ENCODE results near the gene NUP43. TPM values are rescaled to one million over a fixed set of nuclear protein-coding genes. Genes with fewer than 3 reads are reported as not detected.

Gene NUP43
- 1 to 10 TPM; 1.5 to 6.8 (median 2.9) TPM for polyA plus RNA-seq

- Mint-ChIP-seq H3K36me3 (peaks cover 0 to 8% (median 3%) of the 10 kb centered on the region in 3 donors), H3K4me1 (peaks cover 37 to 42% of the 10 kb centered on the region in 2 donors), H3K4me3 (peak within 1 kb of the TSS; percentile 94 to 98 (median 95)), H3K27me3 (ENCODE audit: low read depth in 3 of 3) (peaks cover 6 to 23% (median 12%) of the 10 kb centered on the region in 3 donors), H3K9me3 (no peaks in the 10 kb centered on the region), H3K27ac (peak within 1 kb of the TSS; percentile 87 to 94 (median 92))
- DNase-seq: peak; percentile 86 to 90 (median 88)
These were observed at the start of gene NUP43 for GRCh38 chr6:149746147-149746946. NUP43 (minus strand) TSS chr6:149746529; CDS start chr6:149746495, 34 bp downstream.

- peaks cover 0 to 13% (median 7%) of the 10 kb centered on the region in 3 donors for H3K36me3 Mint-ChIP-seq
- peaks cover 0 to 10% of the 10 kb centered on the region in 2 donors for H3K4me1 Mint-ChIP-seq
- DNase-seq: no peak
- peaks cover 0 to 4% (median 0%) of the 10 kb centered on the region in 3 donors for H3K27me3 Mint-ChIP-seq (ENCODE audit: low read depth in 3 of 3)
- no peak overlapping the region for H3K4me3 Mint-ChIP-seq
- H3K27ac Mint-ChIP-seq: no peak overlapping the region
- no peaks in the 10 kb centered on the region for H3K9me3 Mint-ChIP-seq
These were observed 37.2 kb upstream of the NUP43 start for GRCh38 chr6:149783551-149783950.

DNA sequence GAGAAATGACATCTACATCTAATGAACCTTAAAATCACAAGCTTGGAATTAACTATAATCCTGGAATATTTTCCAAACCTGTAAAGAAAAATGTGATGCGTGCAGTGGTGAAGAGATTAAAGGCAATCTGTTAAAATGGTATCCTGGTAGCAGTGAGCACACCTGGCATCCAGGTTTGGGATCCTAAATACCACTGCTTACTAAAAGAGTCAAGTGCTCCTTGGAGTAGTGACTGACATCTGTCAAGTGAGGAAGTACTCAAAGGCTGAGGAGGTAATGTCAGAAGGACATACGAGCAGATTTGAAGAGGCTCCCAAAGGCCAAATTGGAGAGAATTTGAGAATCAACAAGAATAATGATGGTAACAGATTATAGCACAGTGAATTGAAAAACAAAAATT, 36.0 kb upstream of the NUP43 start:
- H3K27me3 Mint-ChIP-seq (ENCODE audit: low read depth in 3 of 3): peaks cover 0 to 2% (median 0%) of the 10 kb centered on the region in 3 donors
- H3K36me3 Mint-ChIP-seq: peaks cover 0 to 8% (median 3%) of the 10 kb centered on the region in 3 donors
- no peak overlapping the region for H3K4me3 Mint-ChIP-seq
- no peaks in the 10 kb centered on the region for H3K9me3 Mint-ChIP-seq
- H3K27ac Mint-ChIP-seq: peak overlapping the region in 3 of 6 donors; percentile 13 to 23 (median 17)
- peaks cover 0 to 10% of the 10 kb centered on the region in 2 donors for H3K4me1 Mint-ChIP-seq
- no peak for DNase-seq

DNA sequence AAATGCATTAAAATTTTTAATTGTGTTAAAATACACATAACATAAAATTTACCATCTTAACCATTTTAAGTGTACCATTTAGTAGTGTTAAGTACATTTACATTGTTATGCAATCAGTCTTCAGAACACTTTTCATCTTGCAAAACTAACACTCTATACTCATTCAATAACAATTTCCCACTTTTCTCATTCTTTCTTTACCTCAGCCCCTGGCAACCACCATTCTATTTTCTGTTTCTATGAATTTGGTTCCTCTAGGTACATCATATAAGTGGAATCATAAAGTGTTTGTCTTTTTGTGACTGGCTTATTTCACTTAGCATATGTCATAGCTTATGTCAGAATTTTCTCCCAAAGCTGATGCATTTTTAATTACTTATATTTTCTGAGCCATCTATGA, 35.4 kb upstream of the NUP43 start:
- H3K27me3 Mint-ChIP-seq (ENCODE audit: low read depth in 3 of 3): peaks cover 0 to 2% (median 0%) of the 10 kb centered on the region in 3 donors
- peaks cover 0 to 10% of the 10 kb centered on the region in 2 donors for H3K4me1 Mint-ChIP-seq
- peaks cover 0 to 8% (median 3%) of the 10 kb centered on the region in 3 donors for H3K36me3 Mint-ChIP-seq
- H3K9me3 Mint-ChIP-seq: no peaks in the 10 kb centered on the region
- H3K4me3 Mint-ChIP-seq: no peak overlapping the region
- no peak for DNase-seq
- no peak overlapping the region for H3K27ac Mint-ChIP-seq

DNA sequence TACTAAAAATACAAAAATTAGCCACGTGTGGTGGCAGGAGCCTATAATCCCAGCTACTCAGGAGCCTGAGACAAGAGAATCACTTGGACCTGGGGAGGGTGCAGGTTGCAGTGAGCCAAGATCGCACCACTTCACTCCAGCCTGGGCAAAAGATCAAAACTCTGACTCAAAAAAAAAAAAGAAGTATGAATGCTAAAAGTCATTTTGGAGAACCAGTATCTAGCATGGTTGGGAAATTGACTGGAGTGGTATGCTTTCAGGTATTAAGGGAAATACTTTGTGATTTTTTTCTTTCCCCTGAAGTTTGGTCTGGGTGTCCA, 33.3 kb upstream of the NUP43 start:
- Mint-ChIP-seq H3K36me3 (peaks cover 0 to 15% (median 3%) of the 10 kb centered on the region in 3 donors), H3K4me1 (peaks cover 0 to 10% of the 10 kb centered on the region in 2 donors), H3K27ac (no peak overlapping the region), H3K27me3 (ENCODE audit: low read depth in 3 of 3) (peaks cover 0 to 2% (median 0%) of the 10 kb centered on the region in 3 donors), H3K9me3 (no peaks in the 10 kb centered on the region), H3K4me3 (no peak overlapping the region)
- DNase-seq: no peak

DNA sequence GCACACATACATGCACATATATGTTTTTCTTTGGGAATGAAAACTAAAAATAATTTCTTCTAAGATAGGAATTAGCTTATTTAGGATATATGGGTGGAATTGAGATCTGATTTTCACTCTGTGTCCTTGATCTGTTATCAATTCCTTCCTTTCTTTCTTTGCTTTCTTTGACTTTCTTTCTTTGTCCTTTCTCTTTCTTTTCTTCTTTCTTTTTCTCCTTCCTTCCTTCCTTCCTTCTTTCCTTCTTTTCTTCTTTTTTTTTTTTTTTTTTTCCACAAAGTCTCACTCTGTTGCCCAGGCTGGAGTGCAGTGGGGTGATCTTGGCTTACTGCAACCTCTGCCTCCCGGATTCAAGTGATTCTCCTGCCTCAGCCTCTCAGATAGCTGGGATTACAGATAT, 31.3 kb upstream of the NUP43 start:
- peaks cover 0 to 15% (median 7%) of the 10 kb centered on the region in 3 donors for H3K36me3 Mint-ChIP-seq
- no peak for DNase-seq
- no peak overlapping the region for H3K27ac Mint-ChIP-seq
- H3K9me3 Mint-ChIP-seq: no peaks in the 10 kb centered on the region
- no peak overlapping the region for H3K4me3 Mint-ChIP-seq
- peaks cover 0 to 9% of the 10 kb centered on the region in 2 donors for H3K4me1 Mint-ChIP-seq
- H3K27me3 Mint-ChIP-seq (ENCODE audit: low read depth in 3 of 3): peaks cover 0 to 2% (median 0%) of the 10 kb centered on the region in 3 donors

DNA sequence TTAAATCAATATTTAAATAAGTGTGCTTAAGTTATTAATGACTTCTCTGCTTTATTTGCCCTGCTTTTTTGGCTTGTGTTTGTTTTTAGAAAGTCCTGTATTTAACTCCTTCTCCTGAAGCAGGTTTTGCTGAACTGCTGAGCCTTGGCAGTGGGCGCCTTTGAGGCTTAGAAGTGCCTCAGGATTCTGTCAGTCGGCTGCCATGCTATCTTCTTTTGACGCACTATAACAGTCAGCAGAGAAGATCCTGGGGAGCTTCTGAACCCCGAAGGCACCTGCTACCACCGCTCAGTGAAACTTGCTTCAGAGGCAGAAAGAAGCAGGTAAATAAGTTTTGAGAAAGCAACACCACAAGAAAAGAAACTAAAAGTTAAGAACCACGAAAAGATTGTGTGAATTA, 25.6 kb upstream of the NUP43 start:
- no peaks in the 10 kb centered on the region for H3K27me3 Mint-ChIP-seq (ENCODE audit: low read depth in 3 of 3)
- H3K36me3 Mint-ChIP-seq: peaks cover 4 to 17% (median 4%) of the 10 kb centered on the region in 3 donors
- no peak for DNase-seq
- H3K9me3 Mint-ChIP-seq: no peaks in the 10 kb centered on the region
- H3K4me3 Mint-ChIP-seq: no peak overlapping the region
- peak overlapping the region in 1 of 6 donors; percentile 26 for H3K27ac Mint-ChIP-seq
- peaks cover 6 to 12% of the 10 kb centered on the region in 2 donors for H3K4me1 Mint-ChIP-seq

DNA sequence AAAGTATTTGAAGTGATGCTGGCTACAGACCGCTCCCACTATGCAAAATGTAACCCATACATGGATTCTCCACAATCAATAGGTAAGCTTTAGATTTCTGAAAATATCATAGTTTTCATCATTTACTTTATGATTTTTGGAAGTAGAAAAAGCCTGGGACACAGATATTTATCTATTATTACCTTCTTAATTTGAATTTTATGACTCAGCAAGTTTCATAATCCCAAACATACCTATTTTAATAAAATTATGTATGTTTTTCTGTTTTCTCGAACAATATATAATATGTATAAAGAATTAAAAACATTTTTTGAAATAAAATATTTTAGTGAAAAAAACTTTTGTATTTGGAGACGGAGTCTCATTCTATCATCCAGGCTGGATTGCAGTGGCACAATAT, 24.9 kb upstream of the NUP43 start:
- Mint-ChIP-seq H3K4me1 (peaks cover 6 to 12% of the 10 kb centered on the region in 2 donors), H3K36me3 (peaks cover 9 to 23% (median 10%) of the 10 kb centered on the region in 3 donors), H3K27ac (peak overlapping the region in 1 of 6 donors; percentile 41), H3K27me3 (ENCODE audit: low read depth in 3 of 3) (no peaks in the 10 kb centered on the region), H3K4me3 (no peak overlapping the region), H3K9me3 (no peaks in the 10 kb centered on the region)
- no peak for DNase-seq

GRCh38 chr6:149769676-149770075, 23.3 kb upstream of the NUP43 start:
- H3K4me3 Mint-ChIP-seq: no peak overlapping the region
- DNase-seq: no peak
- peak overlapping the region in 1 of 6 donors; percentile 64 for H3K27ac Mint-ChIP-seq
- H3K9me3 Mint-ChIP-seq: no peaks in the 10 kb centered on the region
- H3K4me1 Mint-ChIP-seq: peaks cover 6 to 12% of the 10 kb centered on the region in 2 donors
- H3K36me3 Mint-ChIP-seq: peaks cover 14 to 21% (median 14%) of the 10 kb centered on the region in 3 donors
- no peaks in the 10 kb centered on the region for H3K27me3 Mint-ChIP-seq (ENCODE audit: low read depth in 3 of 3)

GRCh38 chr6:149766156-149766769, 19.9 kb upstream of the NUP43 start:
- Mint-ChIP-seq H3K4me1 (peaks cover 6 to 33% of the 10 kb centered on the region in 2 donors), H3K36me3 (peaks cover 10 to 18% (median 14%) of the 10 kb centered on the region in 3 donors), H3K27me3 (ENCODE audit: low read depth in 3 of 3) (no peaks in the 10 kb centered on the region), H3K9me3 (no peaks in the 10 kb centered on the region), H3K4me3 (no peak overlapping the region), H3K27ac (no peak overlapping the region)
- no peak for DNase-seq

DNA sequence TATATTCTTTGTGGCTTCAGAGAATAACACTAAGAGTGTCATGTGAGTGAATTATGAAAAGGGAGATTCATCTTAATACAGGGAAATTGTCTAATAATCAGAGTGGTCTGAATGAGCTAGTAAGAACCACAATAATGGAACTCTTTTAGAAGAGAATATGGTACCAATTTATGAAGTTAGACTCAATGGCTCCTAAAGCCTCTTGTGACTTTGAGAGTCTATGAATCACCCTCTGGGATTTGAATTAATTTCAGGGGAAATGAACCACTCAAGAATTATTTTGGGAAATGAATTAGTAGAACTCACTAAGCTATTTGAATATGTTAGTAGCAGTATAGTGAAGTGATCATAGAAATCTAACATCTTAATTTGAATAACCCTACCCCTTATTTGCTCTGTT, 17.5 kb upstream of the NUP43 start:
- Mint-ChIP-seq H3K36me3 (peaks cover 10 to 14% (median 12%) of the 10 kb centered on the region in 3 donors), H3K27me3 (ENCODE audit: low read depth in 3 of 3) (no peaks in the 10 kb centered on the region), H3K4me3 (no peak overlapping the region), H3K27ac (no peak overlapping the region), H3K9me3 (no peaks in the 10 kb centered on the region), H3K4me1 (peaks cover 4 to 32% of the 10 kb centered on the region in 2 donors)
- DNase-seq: no peak

- no peak for DNase-seq
- Mint-ChIP-seq H3K4me3 (no peak overlapping the region), H3K36me3 (peaks cover 6 to 10% (median 7%) of the 10 kb centered on the region in 3 donors), H3K27ac (peak overlapping the region in 1 of 6 donors; percentile 51), H3K9me3 (no peaks in the 10 kb centered on the region), H3K4me1 (peaks cover 4 to 35% of the 10 kb centered on the region in 2 donors), H3K27me3 (ENCODE audit: low read depth in 3 of 3) (no peaks in the 10 kb centered on the region)
These were observed 15.1 kb upstream of the NUP43 start for GRCh38 chr6:149761438-149761837.

DNA sequence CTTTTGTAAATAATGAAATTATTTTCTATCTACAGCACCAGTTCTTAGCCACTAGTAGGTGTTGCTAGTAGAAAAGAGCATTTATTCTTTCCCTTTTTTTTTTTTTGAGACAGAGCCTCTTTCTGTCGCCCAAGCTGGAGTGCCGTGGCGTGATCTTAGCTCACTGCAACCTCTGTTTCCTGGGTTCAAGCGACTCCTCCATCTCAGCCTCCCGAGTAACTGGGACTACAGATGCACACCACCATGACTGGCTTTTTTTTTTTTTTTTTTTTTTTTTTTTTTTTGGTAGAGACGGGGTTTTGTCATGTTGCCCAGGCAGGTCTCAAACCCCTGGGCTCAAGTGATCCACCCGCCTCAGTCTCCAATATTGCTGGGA, 9.9 kb upstream of the NUP43 start:
- H3K4me1 Mint-ChIP-seq: peaks cover 9 to 35% of the 10 kb centered on the region in 2 donors
- no peaks in the 10 kb centered on the region for H3K9me3 Mint-ChIP-seq
- no peak overlapping the region for H3K4me3 Mint-ChIP-seq
- no peak for DNase-seq
- peaks cover 0 to 4% (median 0%) of the 10 kb centered on the region in 3 donors for H3K36me3 Mint-ChIP-seq
- no peak overlapping the region for H3K27ac Mint-ChIP-seq
- H3K27me3 Mint-ChIP-seq (ENCODE audit: low read depth in 3 of 3): peaks cover 0 to 2% (median 0%) of the 10 kb centered on the region in 3 donors

Data from immature natural killer cell (primary cell).